ENCODE data around the gene HSPB6. TPM values are rescaled to one million over a fixed set of nuclear protein-coding genes. Genes with fewer than 3 reads are reported as not detected.

HSPB6 gene
- total RNA-seq, 4 donors from 2014 or later, result 1.7 to 21.9 (median 3.6) TPM

- peaks cover 12 to 22% (median 12%) of the 10 kb centered on the region in 3 donors for H3K4me1 ChIP-seq
- 90 to 97% methylated on average over 8 to 9 of the region's 16 CpGs for WGBS, 2 donors
- H3K9me3 ChIP-seq, result no peaks in the 10 kb centered on the region
- H3K27me3 ChIP-seq, result no peaks in the 10 kb centered on the region
- H3K36me3 ChIP-seq, result peaks cover 58 to 86% (median 63%) of the 10 kb centered on the region in 3 donors
- TF ChIP-seq CTCF (IDR thresholded peaks at IDR 0.05) (no peak), POLR2A (IDR thresholded peaks at IDR 0.05) (no peak)
- no peak overlapping the region for H3K27ac ChIP-seq
- no peak overlapping the region for H3K4me3 ChIP-seq
- intact Hi-C loops (cut with DNase I), result no loop called here
- DNase-seq, result no peak
Measured at GRCh38 chr19:35722897-35723296, 33.9 kb downstream of the HSPB6 start.

DNA sequence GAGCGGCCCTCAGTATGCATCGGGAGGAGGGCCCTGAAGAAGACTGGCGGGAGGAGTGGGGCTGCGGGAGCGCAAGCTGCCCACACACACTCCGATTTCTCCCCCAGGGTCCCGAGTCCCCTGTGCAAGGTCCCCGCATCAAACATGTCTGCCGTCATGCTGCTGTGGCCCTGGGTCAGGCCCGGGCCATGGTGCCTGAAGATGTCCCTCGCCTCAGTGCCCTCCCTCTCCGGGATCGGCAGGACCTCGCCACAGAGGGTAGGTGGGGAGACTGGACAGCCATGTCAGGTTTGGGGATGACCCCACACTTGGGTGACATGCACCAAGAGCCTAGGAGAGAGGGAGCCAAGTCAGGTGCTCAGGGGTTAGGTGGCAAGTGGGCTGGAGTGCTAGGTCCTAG is 34.4 kb downstream of the HSPB6 start:
- DNase-seq, result no peak
- H3K4me3 ChIP-seq, result no peak overlapping the region
- WGBS, 2 donors, result 80% methylated on average over 1 of the region's 14 CpGs; no CpG with 5 or more reads in 1 of the 2 donors
- H3K27me3 ChIP-seq, result no peaks in the 10 kb centered on the region
- peaks cover 12 to 22% (median 12%) of the 10 kb centered on the region in 3 donors for H3K4me1 ChIP-seq
- H3K9me3 ChIP-seq, result no peaks in the 10 kb centered on the region
- H3K27ac ChIP-seq, result no peak overlapping the region
- H3K36me3 ChIP-seq, result peaks cover 53 to 81% (median 59%) of the 10 kb centered on the region in 3 donors
- intact Hi-C loops (cut with DNase I), result no loop called here
- TF ChIP-seq CTCF (IDR thresholded peaks at IDR 0.05) (no peak), POLR2A (IDR thresholded peaks at IDR 0.05) (no peak)

- no peak overlapping the region for H3K4me3 ChIP-seq
- intact Hi-C loops (cut with DNase I), result no loop called here
- DNase-seq, result no peak
- H3K27me3 ChIP-seq, result no peaks in the 10 kb centered on the region
- no peak for TF ChIP-seq POLR2A (IDR thresholded peaks at IDR 0.05)
- no peak overlapping the region for H3K27ac ChIP-seq
- H3K9me3 ChIP-seq, result no peaks in the 10 kb centered on the region
- WGBS, 2 donors, result 97 to 100% methylated on average over 7 of the region's 16 CpGs
- peaks cover 12 to 28% (median 12%) of the 10 kb centered on the region in 3 donors for H3K4me1 ChIP-seq
- H3K36me3 ChIP-seq, result peaks cover 47 to 71% (median 48%) of the 10 kb centered on the region in 3 donors
Measured at GRCh38 chr19:35721374-35721773, 35.5 kb downstream of the HSPB6 start.

DNA sequence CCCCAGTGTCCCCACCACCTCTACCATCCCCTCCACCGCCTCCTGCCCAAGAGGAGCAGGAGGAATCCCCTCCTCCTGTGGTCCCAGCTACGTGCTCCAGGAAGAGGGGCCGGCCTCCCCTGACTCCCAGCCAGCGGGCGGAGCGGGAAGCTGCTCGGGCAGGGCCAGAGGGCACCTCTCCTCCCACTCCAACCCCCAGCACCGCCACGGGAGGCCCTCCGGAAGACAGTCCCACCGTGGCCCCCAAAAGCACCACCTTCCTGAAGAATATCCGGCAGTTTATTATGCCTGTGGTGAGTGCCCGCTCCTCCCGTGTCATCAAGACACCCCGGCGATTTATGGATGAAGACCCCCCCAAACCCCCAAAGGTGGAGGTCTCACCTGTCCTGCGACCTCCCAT is 36.2 kb downstream of the HSPB6 start:
- intact Hi-C loops (cut with DNase I), result no loop called here
- WGBS, 2 donors, result 78 to 89% methylated on average over 3 to 9 of the region's 17 CpGs
- Histone ChIP-seq H3K4me1 (peaks cover 18 to 35% (median 19%) of the 10 kb centered on the region in 3 donors), H3K4me3 (no peak overlapping the region), H3K27ac (no peak overlapping the region), H3K9me3 (no peaks in the 10 kb centered on the region), H3K27me3 (no peaks in the 10 kb centered on the region), H3K36me3 (peaks cover 40 to 63% (median 41%) of the 10 kb centered on the region in 3 donors)
- TF ChIP-seq CTCF (IDR thresholded peaks at IDR 0.05) (no peak), POLR2A (IDR thresholded peaks at IDR 0.05) (no peak)
- DNase-seq, result no peak

DNA sequence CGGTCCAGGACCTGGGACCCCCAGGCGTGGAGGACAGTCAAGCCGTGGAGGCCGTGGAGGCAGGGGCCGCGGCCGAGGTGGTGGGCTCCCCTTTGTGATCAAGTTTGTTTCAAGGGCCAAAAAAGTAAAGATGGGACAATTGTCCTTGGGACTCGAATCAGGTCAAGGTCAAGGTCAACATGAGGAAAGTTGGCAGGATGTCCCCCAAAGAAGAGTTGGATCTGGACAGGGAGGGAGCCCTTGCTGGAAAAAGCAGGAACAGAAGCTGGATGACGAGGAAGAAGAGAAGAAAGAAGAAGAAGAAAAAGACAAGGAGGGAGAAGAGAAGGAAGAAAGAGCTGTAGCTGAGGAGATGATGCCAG is 36.7 kb downstream of the HSPB6 start:
- 87 to 89% methylated on average over 2 to 8 of the region's 9 CpGs for WGBS, 2 donors

More for the DNA sequence above, 36.7 kb downstream of the HSPB6 start:
- Histone ChIP-seq H3K4me1 (peaks cover 23 to 40% (median 24%) of the 10 kb centered on the region in 3 donors), H3K4me3 (no peak overlapping the region), H3K9me3 (no peaks in the 10 kb centered on the region), H3K36me3 (peaks cover 35 to 58% (median 36%) of the 10 kb centered on the region in 3 donors), H3K27me3 (no peaks in the 10 kb centered on the region), H3K27ac (no peak overlapping the region)
- no peak for DNase-seq
- intact Hi-C loops (cut with DNase I), result no loop called here
- no peak for TF ChIP-seq CTCF (IDR thresholded peaks at IDR 0.05)
- TF ChIP-seq POLR2A (IDR thresholded peaks at IDR 0.05), result no peak

Measured in esophagus squamous epithelium (tissue), 5 donors.